Measurements from ENCODE around the gene NFX1.

DNA sequence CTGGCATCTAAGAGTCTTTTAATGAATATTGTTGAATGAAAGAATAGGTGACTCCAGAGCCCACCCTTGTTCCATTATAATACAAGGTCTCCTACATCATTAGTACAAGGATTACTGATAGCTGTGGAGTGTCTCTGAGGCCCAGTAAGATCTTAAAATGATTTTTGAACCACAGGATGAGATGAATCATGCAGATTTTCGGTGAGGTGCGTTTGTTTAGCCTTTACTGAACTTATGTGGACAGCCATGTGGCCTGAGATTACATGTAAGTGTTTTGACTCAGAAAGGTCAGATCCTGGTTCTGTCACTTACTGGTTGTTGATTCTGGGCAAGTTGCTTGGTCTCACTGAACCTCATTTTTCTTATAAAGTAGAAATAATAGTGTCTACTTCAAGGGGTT is 21.6 kb downstream of the NFX1 start:
- TF ChIP-seq, protein P1, sequence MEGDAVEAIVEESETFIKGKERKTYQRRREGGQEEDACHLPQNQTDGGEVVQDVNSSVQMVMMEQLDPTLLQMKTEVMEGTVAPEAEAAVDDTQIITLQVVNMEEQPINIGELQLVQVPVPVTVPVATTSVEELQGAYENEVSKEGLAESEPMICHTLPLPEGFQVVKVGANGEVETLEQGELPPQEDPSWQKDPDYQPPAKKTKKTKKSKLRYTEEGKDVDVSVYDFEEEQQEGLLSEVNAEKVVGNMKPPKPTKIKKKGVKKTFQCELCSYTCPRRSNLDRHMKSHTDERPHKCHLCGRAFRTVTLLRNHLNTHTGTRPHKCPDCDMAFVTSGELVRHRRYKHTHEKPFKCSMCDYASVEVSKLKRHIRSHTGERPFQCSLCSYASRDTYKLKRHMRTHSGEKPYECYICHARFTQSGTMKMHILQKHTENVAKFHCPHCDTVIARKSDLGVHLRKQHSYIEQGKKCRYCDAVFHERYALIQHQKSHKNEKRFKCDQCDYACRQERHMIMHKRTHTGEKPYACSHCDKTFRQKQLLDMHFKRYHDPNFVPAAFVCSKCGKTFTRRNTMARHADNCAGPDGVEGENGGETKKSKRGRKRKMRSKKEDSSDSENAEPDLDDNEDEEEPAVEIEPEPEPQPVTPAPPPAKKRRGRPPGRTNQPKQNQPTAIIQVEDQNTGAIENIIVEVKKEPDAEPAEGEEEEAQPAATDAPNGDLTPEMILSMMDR (IDR thresholded peaks at IDR 0.05) = no peak
- TF ChIP-seq POLR2A (IDR thresholded peaks at IDR 0.05) (no peak), EP300 (IDR thresholded peaks at IDR 0.05) (no peak), POLR2AphosphoS5 (IDR thresholded peaks at IDR 0.05) (no peak)

Data from upper lobe of left lung (tissue), 4 donors.